PC-9 (cell line): ENCODE data around the gene WBP1. TPM values are rescaled to one million over a fixed set of nuclear protein-coding genes. Genes with fewer than 3 reads are reported as not detected.
A peak's percentile ranks its signal among the peaks of the same experiment; 100 is the strongest.

ENCODE experiments used
- BruUV-seq: library from RNA; stranded (reverse); fragments of 400-500 nt; replicated peaks from 2 replicates; lab custom pipeline; 2021; lab: Mats Ljungman, UMichigan
- CTCF ChIA-PET: fragments of 300-600 bp; sonication (Branson Sonifier 250); formaldehyde crosslinking; loops from one replicate; lab custom pipeline; 2022; ENCODE audit warnings: antibody characterized with exemption; lab: Charles Lee
- POLR2A ChIA-PET: fragments of 300-600 bp; sonication (Branson Sonifier 250); formaldehyde crosslinking; loops from one replicate; lab custom pipeline; 2022; ENCODE audit warnings: antibody characterized with exemption; ENCODE audit not compliant: unreplicated experiment; lab: Charles Lee
- DNase-seq, 2 experiments: peaks; one replicate each; pipeline versions ENCODE4 v3.0.0 to v3.0.0-alpha.2; 2015 to 2022; ENCODE audit warnings: mixed read lengths in 1 of 2
- H2AFZ ChIP-seq: fragments of 200-600 bp; sonication (generic); 2 replicates; pipeline ENCODE4 v1.8.1; 2017; ENCODE audit warnings: antibody characterized with exemption
- H3F3A ChIP-seq: fragments of 200-600 bp; sonication (generic); 2 replicates; pipeline ENCODE4 v1.8.1; 2017; ENCODE audit warnings: antibody characterized with exemption, mild to moderate bottlenecking, low read depth; ENCODE audit not compliant: insufficient read depth
- H3K27ac ChIP-seq: fragments of 200-600 bp; sonication (generic); 2 replicates; pipeline ENCODE4 v1.6.1; 2016; ENCODE audit warnings: mixed run types
- H3K27me3 ChIP-seq: fragments of 200-600 bp; sonication (generic); 2 replicates; pipeline ENCODE4 v1.6.1; 2016; ENCODE audit warnings: low read depth, mixed run types; ENCODE audit not compliant: insufficient read depth
- H3K36me3 ChIP-seq: fragments of 200-600 bp; sonication (generic); 2 replicates; pipeline ENCODE4 v1.6.1; 2016; ENCODE audit warnings: low read depth, mixed run types
- H3K4me1 ChIP-seq: fragments of 200-600 bp; sonication (generic); replicated peaks from 2 replicates; pipeline ENCODE4 v1.6.1; 2016; ENCODE audit warnings: mixed run types; ENCODE audit not compliant: insufficient read depth
- H3K4me2 ChIP-seq: fragments of 200-600 bp; sonication (generic); 2 replicates; pipeline ENCODE4 v1.6.1; 2017; ENCODE audit warnings: mixed run types
- H3K4me3 ChIP-seq: fragments of 200-600 bp; sonication (generic); 2 replicates; pipeline ENCODE4 v1.6.1; 2016; ENCODE audit warnings: mixed run types
- H3K79me2 ChIP-seq: fragments of 200-600 bp; sonication (generic); 2 replicates; pipeline ENCODE4 v1.6.1; 2017; ENCODE audit warnings: low read depth, mixed run types
- H3K9me2 ChIP-seq: fragments of 200-600 bp; sonication (generic); 2 replicates; pipeline ENCODE4 v1.8.1; 2017; ENCODE audit warnings: mild to moderate bottlenecking; ENCODE audit not compliant: insufficient read depth
- H3K9me3 ChIP-seq: fragments of 200-600 bp; sonication (generic); 2 replicates; pipeline ENCODE4 v1.8.1; 2016; ENCODE audit warnings: low read depth; ENCODE audit not compliant: insufficient read depth
- H4K20me1 ChIP-seq: fragments of 200-600 bp; sonication (generic); 2 replicates; pipeline ENCODE4 v1.8.1; 2017; ENCODE audit not compliant: insufficient read depth
- CTCF ChIP-seq: fragments of 200-600 bp; sonication (generic); conservative IDR thresholded peaks from 2 replicates; pipeline ENCODE4 v1.6.1; 2017; ENCODE audit warnings: mixed run types, antibody characterized with exemption, mild to moderate bottlenecking, moderate library complexity
- EZH2 ChIP-seq: fragments of 200-600 bp; sonication (generic); IDR thresholded peaks from 2 replicates; pipeline ENCODE4 v1.8.0; 2017; ENCODE audit warnings: antibody characterized with exemption, low read depth
- intact Hi-C: fragments of 100-400 bp; cut with micrococcal nuclease; formaldehyde crosslinking; loops from one replicate; pipeline ENCODE4 v1.10.0; 2022; ENCODE audit not compliant: unreplicated experiment
- total RNA-seq: library from RNA; stranded (reverse); gene quantifications from 2 replicates; pipeline ENCODE4 v1.2.3, GENCODE V29; 2021

The WBP1 gene
- total RNA-seq, 1 experiment from 2014 or later: 68.0 TPM

GRCh38 chr2:74424139-74424992, 33.9 kb upstream of the WBP1 start:
- Histone ChIP-seq H3K9me2 (no peaks in the 10 kb centered on the region), H4K20me1 (0 out of 2 replicates have a peak, but pooled peaks cover 4% of the 10 kb centered on the region), H3K4me3 (no peak overlapping the region), H3K4me2 (no peak overlapping the region), H3K36me3 (peaks cover 13% of the 10 kb centered on the region; the same call in 1 of the 2 replicates), H3F3A (peaks cover 41% of the 10 kb centered on the region; the same call in 1 of the 2 replicates), H3K27ac (no peak overlapping the region), H3K9me3 (no peaks in the 10 kb centered on the region), H3K79me2 (no peaks in the 10 kb centered on the region), H3K27me3 (no peaks in the 10 kb centered on the region), H2AFZ (no peak overlapping the region), H3K4me1 (peaks cover 9% of the 10 kb centered on the region)
- TF ChIP-seq CTCF (no peak), EZH2 (no peak)
- no TSS peak for BruUV-seq
- no peak for DNase-seq
- intact Hi-C loops: no loop called here
- ChIA-PET POLR2A (no interaction called here), CTCF (no interaction called here)

DNA sequence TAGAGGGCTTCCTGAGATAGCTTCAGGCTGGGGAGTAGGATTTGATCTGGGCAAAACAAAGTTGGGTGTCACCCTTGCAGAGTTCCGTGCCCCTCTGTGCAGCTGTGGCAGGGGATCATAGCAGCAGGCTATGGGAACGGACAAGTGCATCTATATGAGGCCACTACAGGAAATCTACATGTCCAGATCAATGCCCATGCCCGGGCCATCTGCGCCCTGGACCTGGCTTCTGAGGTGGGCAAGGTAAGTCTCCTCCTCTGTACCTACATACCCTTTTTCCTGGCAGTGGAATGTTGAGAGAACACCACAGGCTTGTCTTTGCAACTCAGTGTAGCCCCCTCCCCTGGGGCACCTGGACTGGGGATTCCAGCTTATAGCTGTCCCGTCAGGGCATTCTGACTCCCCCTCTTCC, 33.2 kb upstream of the WBP1 start:
- H3K27ac ChIP-seq: no peak overlapping the region
- ChIA-PET CTCF (no interaction called here), POLR2A (no interaction called here)
- H3K79me2 ChIP-seq: no peaks in the 10 kb centered on the region
- H3F3A ChIP-seq: peaks cover 41% of the 10 kb centered on the region; the same call in 1 of the 2 replicates
- H3K4me2 ChIP-seq: no peak overlapping the region
- no peak overlapping the region for H2AFZ ChIP-seq
- H4K20me1 ChIP-seq: 0 out of 2 replicates have a peak, but pooled peaks cover 4% of the 10 kb centered on the region
- peaks cover 9% of the 10 kb centered on the region for H3K4me1 ChIP-seq
- H3K27me3 ChIP-seq: no peaks in the 10 kb centered on the region
- no peak for DNase-seq
- intact Hi-C loops: no loop called here
- no peak overlapping the region for H3K4me3 ChIP-seq
- BruUV-seq: TSS peak; percentile 4
- H3K9me3 ChIP-seq: no peaks in the 10 kb centered on the region
- no peak for TF ChIP-seq EZH2
- no peak for TF ChIP-seq CTCF
- peaks cover 19% of the 10 kb centered on the region; the same call in 1 of the 2 replicates for H3K36me3 ChIP-seq
- H3K9me2 ChIP-seq: no peaks in the 10 kb centered on the region

- Histone ChIP-seq H3K4me3 (no peak overlapping the region), H3K4me2 (no peak overlapping the region), H3K79me2 (no peaks in the 10 kb centered on the region), H3K27ac (no peak overlapping the region), H3K4me1 (peaks cover 5% of the 10 kb centered on the region), H3K9me3 (no peaks in the 10 kb centered on the region), H2AFZ (no peak overlapping the region), H3K36me3 (peaks cover 24% of the 10 kb centered on the region), H3F3A (peaks cover 41% of the 10 kb centered on the region; the same call in 1 of the 2 replicates), H3K9me2 (no peaks in the 10 kb centered on the region), H3K27me3 (no peaks in the 10 kb centered on the region), H4K20me1 (0 out of 2 replicates have a peak, but pooled peaks cover 4% of the 10 kb centered on the region)
- ChIA-PET CTCF (no interaction called here), POLR2A (no interaction called here)
- intact Hi-C loops: no loop called here
- TF ChIP-seq EZH2 (no peak), CTCF (no peak)
- peak in 1 of 2 experiments; percentile 26 for DNase-seq
- BruUV-seq: no TSS peak
Measured at GRCh38 chr2:74425523-74425922, 32.7 kb upstream of the WBP1 start.
